Trophoblast cell (in vitro differentiated cells and primary cell): Measurements from ENCODE around the gene PLA2G4B.
A peak's percentile ranks its signal among the peaks of the same experiment; 100 is the strongest.

Experiments
- DNase-seq, 2 donors: peaks; one replicate each; pipeline ENCODE4 v3.0.0-alpha.2; 2016
- H2AFZ ChIP-seq: 2 replicates; pipeline ENCODE4 v1.6.1; 2013; ENCODE audit warnings: low read length, moderate library complexity, mild to moderate bottlenecking; ENCODE audit not compliant: insufficient read depth, poor library complexity
- H2AK5ac ChIP-seq: 2 replicates; pipeline ENCODE4 v1.6.1; 2013; ENCODE audit warnings: mild to moderate bottlenecking, low read length
- H2BK120ac ChIP-seq: 2 replicates; pipeline ENCODE4 v1.6.1; 2013; ENCODE audit warnings: low read length, mild to moderate bottlenecking, moderate library complexity; ENCODE audit not compliant: insufficient read depth, poor library complexity
- H2BK12ac ChIP-seq: 2 replicates; pipeline ENCODE4 v1.6.1; 2013; ENCODE audit warnings: mild to moderate bottlenecking, low read length, moderate library complexity
- H2BK5ac ChIP-seq: 2 replicates; pipeline ENCODE4 v1.6.1; 2013; ENCODE audit warnings: low read length, low read depth, moderate library complexity, mild to moderate bottlenecking; ENCODE audit not compliant: poor library complexity
- H3K14ac ChIP-seq: 2 replicates; pipeline ENCODE4 v1.6.1; 2013; ENCODE audit warnings: mild to moderate bottlenecking, low read length
- H3K18ac ChIP-seq: 2 replicates; pipeline ENCODE4 v1.6.1; 2013; ENCODE audit warnings: mild to moderate bottlenecking, low read length
- H3K23ac ChIP-seq: 2 replicates; pipeline ENCODE4 v1.6.1; 2013; ENCODE audit warnings: low read length
- H3K27ac ChIP-seq: 2 replicates; pipeline ENCODE4 v1.5.1; 2013; ENCODE audit warnings: low read depth, mild to moderate bottlenecking, inconsistent platforms, low read length, moderate library complexity
- H3K27me3 ChIP-seq: 2 replicates; pipeline ENCODE4 v1.6.1; 2013; ENCODE audit warnings: inconsistent platforms, mild to moderate bottlenecking, low read length, moderate library complexity; ENCODE audit not compliant: insufficient read depth
- H3K36me3 ChIP-seq, 2 experiments: 1 replicate in 1 of 2; 2 replicates in 1 of 2; pipeline ENCODE4 v1.6.1; 2013; ENCODE audit warnings: low read length in 2 of 2, mild to moderate bottlenecking in 2 of 2, moderate library complexity in 1 of 2; ENCODE audit not compliant: insufficient read depth in 2 of 2, control insufficient read depth in 1 of 2
- H3K4ac ChIP-seq: 2 replicates; pipeline ENCODE4 v1.6.1; 2013; ENCODE audit warnings: low read depth, mild to moderate bottlenecking, low read length, moderate library complexity
- H3K4me1 ChIP-seq, 2 experiments: 1 replicate in 1 of 2; 2 replicates in 1 of 2; pipeline ENCODE4 v1.6.1; 2013; ENCODE audit warnings: low read length in 2 of 2, mild to moderate bottlenecking in 2 of 2, moderate library complexity in 1 of 2; ENCODE audit not compliant: insufficient read depth in 2 of 2, control insufficient read depth in 1 of 2
- H3K4me2 ChIP-seq: 2 replicates; pipeline ENCODE4 v1.6.1; 2013; ENCODE audit warnings: inconsistent platforms, mild to moderate bottlenecking, low read length, moderate library complexity
- H3K4me3 ChIP-seq: 2 replicates; pipeline ENCODE4 v1.5.1; 2013; ENCODE audit warnings: mild to moderate bottlenecking, low read depth, low read length, inconsistent platforms
- H3K79me1 ChIP-seq: one replicate; pipeline ENCODE4 v1.6.1; 2013; ENCODE audit warnings: low read length
- H3K79me2 ChIP-seq: 2 replicates; pipeline ENCODE4 v1.6.1; 2013; ENCODE audit warnings: low read length, mild to moderate bottlenecking; ENCODE audit not compliant: control insufficient read depth, insufficient read depth, poor library complexity
- H3K9ac ChIP-seq: 2 replicates; pipeline ENCODE4 v1.6.1; 2013; ENCODE audit warnings: mild to moderate bottlenecking, low read length
- H3K9me3 ChIP-seq: 2 replicates; pipeline ENCODE4 v1.6.1; 2013; ENCODE audit warnings: low read depth, mild to moderate bottlenecking, control low read depth, inconsistent platforms, low read length; ENCODE audit not compliant: insufficient read depth
- H4K12ac ChIP-seq: 2 replicates; pipeline ENCODE4 v1.6.1; 2013; ENCODE audit warnings: low read depth, mild to moderate bottlenecking, low read length, moderate library complexity
- H4K8ac ChIP-seq: 2 replicates; pipeline ENCODE4 v1.6.1; 2013; ENCODE audit warnings: low read depth, mild to moderate bottlenecking, low read length, moderate library complexity
- H4K91ac ChIP-seq: one replicate; pipeline ENCODE4 v1.6.1; 2013; ENCODE audit warnings: low read depth, mild to moderate bottlenecking, low read length, moderate library complexity
- WGBS: extraction: QIAGEN DNeasy Blood & Tissue Kit; methylation state at CpG from one replicate; pipeline ENCODE4 v1.1.7; 2013; ENCODE audit warnings: missing lambda C conversion rate; ENCODE audit not compliant: insufficient read length, insufficient coverage; ENCODE audit errors: extremely low coverage; 5-methylcytosine and 5-hydroxymethylcytosine counted together

The PLA2G4B gene

GRCh38 chr15:41801185-41801584 lies 37.5 kb upstream of the PLA2G4B start:
- Histone ChIP-seq H3K4ac (no peak overlapping the region), H3K23ac (no peak overlapping the region), H3K79me2 (peaks cover 9% of the 10 kb centered on the region), H3K14ac (no peak overlapping the region), H3K4me2 (no peak overlapping the region), H3K4me3 (no peak overlapping the region), H2BK120ac (no peak overlapping the region), H3K9ac (no peak overlapping the region), H2BK12ac (no peak overlapping the region), H3K36me3 (peaks cover 3 to 8% of the 10 kb centered on the region in 2 experiments), H4K91ac (no peak overlapping the region), H3K18ac (no peak overlapping the region), H4K8ac (no peak overlapping the region), H2AK5ac (no peak overlapping the region), H3K79me1 (peaks cover 29% of the 10 kb centered on the region), H3K9me3 (peaks cover 2% of the 10 kb centered on the region), H3K27ac (no peak overlapping the region), H2BK5ac (no peak overlapping the region), H2AFZ (no peak overlapping the region), H3K4me1 (peaks cover 38 to 48% of the 10 kb centered on the region in 2 experiments), H4K12ac (no peak overlapping the region), H3K27me3 (no peaks in the 10 kb centered on the region)
- DNase-seq, result peak in 1 of 2 donors; percentile 16
- WGBS, result no CpG with 5 or more reads among the region's 3 CpGs

- Histone ChIP-seq H2BK12ac (no peak overlapping the region), H4K8ac (no peak overlapping the region), H2BK5ac (no peak overlapping the region), H3K36me3 (peaks cover 3 to 8% of the 10 kb centered on the region in 2 experiments), H3K27me3 (no peaks in the 10 kb centered on the region), H3K79me2 (peaks cover 9% of the 10 kb centered on the region), H3K4ac (no peak overlapping the region), H2AK5ac (no peak overlapping the region), H3K9ac (no peak overlapping the region), H3K4me3 (no peak overlapping the region), H3K18ac (no peak overlapping the region), H3K14ac (no peak overlapping the region), H4K12ac (no peak overlapping the region), H3K4me1 (peaks cover 41 to 56% of the 10 kb centered on the region in 2 experiments), H3K23ac (no peak overlapping the region), H2AFZ (no peak overlapping the region), H3K4me2 (no peak overlapping the region), H3K79me1 (peaks cover 32% of the 10 kb centered on the region), H4K91ac (no peak overlapping the region), H2BK120ac (no peak overlapping the region), H3K27ac (no peak overlapping the region), H3K9me3 (peaks cover 2% of the 10 kb centered on the region)
- no CpG with 5 or more reads among the region's 3 CpGs for WGBS
- peak; percentile 27 to 69 for DNase-seq
Observed at GRCh38 chr15:41801850-41802455, 36.7 kb upstream of the PLA2G4B start.

GRCh38 chr15:41804361-41804760 lies 34.3 kb upstream of the PLA2G4B start:
- H2BK5ac ChIP-seq, result peak overlapping the region; percentile 85
- H3K14ac ChIP-seq, result peak overlapping the region; percentile 91
- no peak overlapping the region for H2AFZ ChIP-seq
- H3K9me3 ChIP-seq, result peaks cover 2% of the 10 kb centered on the region
- peak overlapping the region; percentile 22 for H3K4me2 ChIP-seq
- peaks cover 30 to 37% of the 10 kb centered on the region in 2 experiments for H3K4me1 ChIP-seq
- H2BK120ac ChIP-seq, result peak overlapping the region; percentile 91
- peak overlapping the region; percentile 79 for H4K91ac ChIP-seq
- WGBS, result no CpG with 5 or more reads among the region's 2 CpGs
- peaks cover 9% of the 10 kb centered on the region for H3K79me2 ChIP-seq
- H3K27me3 ChIP-seq, result no peaks in the 10 kb centered on the region
- H3K79me1 ChIP-seq, result peaks cover 27% of the 10 kb centered on the region
- H3K9ac ChIP-seq, result no peak overlapping the region
- peak overlapping the region; percentile 89 for H2BK12ac ChIP-seq
- peaks cover 3 to 8% of the 10 kb centered on the region in 2 experiments for H3K36me3 ChIP-seq
- peak overlapping the region; percentile 85 for H3K18ac ChIP-seq
- H4K8ac ChIP-seq, result peak overlapping the region; percentile 71
- peak; percentile 48 to 69 for DNase-seq
- no peak overlapping the region for H2AK5ac ChIP-seq
- no peak overlapping the region for H3K23ac ChIP-seq
- no peak overlapping the region for H4K12ac ChIP-seq
- H3K4me3 ChIP-seq, result no peak overlapping the region
- peak overlapping the region; percentile 60 for H3K4ac ChIP-seq
- peak overlapping the region; percentile 85 for H3K27ac ChIP-seq

- Histone ChIP-seq H3K4me3 (no peak overlapping the region), H3K79me2 (peaks cover 9% of the 10 kb centered on the region), H3K4me2 (peak overlapping the region; percentile 25), H3K27ac (peak overlapping the region; percentile 85), H2BK120ac (peak overlapping the region; percentile 98), H3K9ac (no peak overlapping the region), H2BK12ac (peak overlapping the region; percentile 97), H2AK5ac (peak overlapping the region; percentile 47), H3K79me1 (peaks cover 24% of the 10 kb centered on the region), H4K8ac (peak overlapping the region; percentile 64), H3K23ac (no peak overlapping the region), H4K91ac (peak overlapping the region; percentile 97), H3K4ac (peak overlapping the region; percentile 16), H3K4me1 (peaks cover 25 to 32% of the 10 kb centered on the region in 2 experiments), H3K36me3 (peaks cover 5 to 8% of the 10 kb centered on the region in 2 experiments), H3K14ac (peak overlapping the region; percentile 84), H3K18ac (peak overlapping the region; percentile 67), H2BK5ac (peak overlapping the region; percentile 95), H4K12ac (peak overlapping the region; percentile 4), H3K27me3 (no peaks in the 10 kb centered on the region), H3K9me3 (peaks cover 2% of the 10 kb centered on the region), H2AFZ (no peak overlapping the region)
- DNase-seq, result peak; percentile 52 to 74
- no CpG with 5 or more reads among the region's 8 CpGs for WGBS
Observed at GRCh38 chr15:41804916-41805666, 33.6 kb upstream of the PLA2G4B start.
